ENCODE measurements around the gene CSRNP3. TPM values are rescaled to one million over a fixed set of nuclear protein-coding genes. Genes with fewer than 3 reads are reported as not detected.

Gene CSRNP3
- total RNA-seq, 3 donors from 2014 or later (not counting 1 experiment from before 2014, with no cell fraction given), result not detected

DNA sequence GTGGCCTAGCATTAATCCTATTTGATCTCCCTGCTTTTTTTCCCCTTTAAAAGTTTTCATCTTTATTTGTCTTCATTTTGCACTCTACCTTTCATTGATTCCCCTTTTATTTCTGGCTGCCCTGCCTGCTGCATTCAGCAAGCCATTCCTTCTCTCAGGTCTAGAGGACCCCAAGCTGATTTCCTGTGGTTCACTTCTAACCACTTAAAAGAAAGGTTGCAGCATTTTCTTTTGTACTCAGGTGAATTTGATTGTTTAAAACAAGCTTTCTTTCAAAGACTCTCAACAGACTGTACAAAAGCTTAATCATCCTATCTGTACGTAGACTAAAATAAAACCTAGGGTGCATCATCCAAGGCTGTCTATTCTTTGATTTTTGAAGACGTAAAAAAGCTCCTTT lies 160.3 kb downstream of the CSRNP3 start:
- intact Hi-C loops (cut with micrococcal nuclease), result no loop called here
- Histone ChIP-seq H3K4me3 (ENCODE audit: low read length) (no peak overlapping the region), H3K4me1 (ENCODE audit: control insufficient read depth, insufficient read depth, low read length) (no peaks in the 10 kb centered on the region), H3K27me3 (ENCODE audit: control insufficient read depth, insufficient read depth, low read length) (no peaks in the 10 kb centered on the region), H3K36me3 (ENCODE audit: control insufficient read depth, insufficient read depth, low read length) (no peaks in the 10 kb centered on the region), H3K9me3 (ENCODE audit: control insufficient read depth, insufficient read depth, low read length) (no peaks in the 10 kb centered on the region), H3K27ac (ENCODE audit: low read length) (no peak overlapping the region)
- TF ChIP-seq, protein P1, sequence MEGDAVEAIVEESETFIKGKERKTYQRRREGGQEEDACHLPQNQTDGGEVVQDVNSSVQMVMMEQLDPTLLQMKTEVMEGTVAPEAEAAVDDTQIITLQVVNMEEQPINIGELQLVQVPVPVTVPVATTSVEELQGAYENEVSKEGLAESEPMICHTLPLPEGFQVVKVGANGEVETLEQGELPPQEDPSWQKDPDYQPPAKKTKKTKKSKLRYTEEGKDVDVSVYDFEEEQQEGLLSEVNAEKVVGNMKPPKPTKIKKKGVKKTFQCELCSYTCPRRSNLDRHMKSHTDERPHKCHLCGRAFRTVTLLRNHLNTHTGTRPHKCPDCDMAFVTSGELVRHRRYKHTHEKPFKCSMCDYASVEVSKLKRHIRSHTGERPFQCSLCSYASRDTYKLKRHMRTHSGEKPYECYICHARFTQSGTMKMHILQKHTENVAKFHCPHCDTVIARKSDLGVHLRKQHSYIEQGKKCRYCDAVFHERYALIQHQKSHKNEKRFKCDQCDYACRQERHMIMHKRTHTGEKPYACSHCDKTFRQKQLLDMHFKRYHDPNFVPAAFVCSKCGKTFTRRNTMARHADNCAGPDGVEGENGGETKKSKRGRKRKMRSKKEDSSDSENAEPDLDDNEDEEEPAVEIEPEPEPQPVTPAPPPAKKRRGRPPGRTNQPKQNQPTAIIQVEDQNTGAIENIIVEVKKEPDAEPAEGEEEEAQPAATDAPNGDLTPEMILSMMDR (IDR thresholded peaks at IDR 0.05), result no peak
- ATAC-seq (no peak), DNase-seq (no peak)
- Mint-ChIP-seq H3K36me3 (no peaks in the 10 kb centered on the region), H3K9me3 (no peaks in the 10 kb centered on the region), H3K4me1 (no peaks in the 10 kb centered on the region), H3K27ac (no peak overlapping the region), H3K4me3 (no peak overlapping the region), H3K27me3 (ENCODE audit: low read depth in 2 of 2) (peaks cover 0 to 8% of the 10 kb centered on the region in 2 donors)
- 35% methylated on average over 2 of the region's 2 CpGs for WGBS (ENCODE audit: insufficient coverage)

- 45% methylated on average over 2 of the region's 3 CpGs for WGBS (ENCODE audit: insufficient coverage)
- Histone ChIP-seq H3K4me1 (ENCODE audit: control insufficient read depth, insufficient read depth, low read length) (no peaks in the 10 kb centered on the region), H3K27ac (ENCODE audit: low read length) (no peak overlapping the region), H3K27me3 (ENCODE audit: control insufficient read depth, insufficient read depth, low read length) (no peaks in the 10 kb centered on the region), H3K4me3 (ENCODE audit: low read length) (no peak overlapping the region), H3K9me3 (ENCODE audit: control insufficient read depth, insufficient read depth, low read length) (no peaks in the 10 kb centered on the region), H3K36me3 (ENCODE audit: control insufficient read depth, insufficient read depth, low read length) (no peaks in the 10 kb centered on the region)
- Mint-ChIP-seq H3K9me3 (no peaks in the 10 kb centered on the region), H3K27ac (no peak overlapping the region), H3K4me1 (no peaks in the 10 kb centered on the region), H3K36me3 (no peaks in the 10 kb centered on the region), H3K27me3 (ENCODE audit: low read depth in 2 of 2) (peaks cover 0 to 8% of the 10 kb centered on the region in 2 donors), H3K4me3 (no peak overlapping the region)
- DNase-seq (no peak), ATAC-seq (no peak)
- TF ChIP-seq, protein P1 (IDR thresholded peaks at IDR 0.05), result no peak
- intact Hi-C loops (cut with micrococcal nuclease), result no loop called here
Observed at GRCh38 chr2:165630236-165630635, 160.7 kb downstream of the CSRNP3 start.

GRCh38 chr2:165631089-165631488 lies 161.6 kb downstream of the CSRNP3 start:
- Histone ChIP-seq H3K4me1 (ENCODE audit: control insufficient read depth, insufficient read depth, low read length) (no peaks in the 10 kb centered on the region), H3K36me3 (ENCODE audit: control insufficient read depth, insufficient read depth, low read length) (no peaks in the 10 kb centered on the region), H3K27me3 (ENCODE audit: control insufficient read depth, insufficient read depth, low read length) (no peaks in the 10 kb centered on the region), H3K4me3 (ENCODE audit: low read length) (no peak overlapping the region), H3K9me3 (ENCODE audit: control insufficient read depth, insufficient read depth, low read length) (no peaks in the 10 kb centered on the region), H3K27ac (ENCODE audit: low read length) (no peak overlapping the region)
- DNase-seq, result no peak
- Mint-ChIP-seq H3K27me3 (ENCODE audit: low read depth in 2 of 2) (peaks cover 0 to 8% of the 10 kb centered on the region in 2 donors), H3K9me3 (no peaks in the 10 kb centered on the region), H3K27ac (no peak overlapping the region), H3K4me3 (no peak overlapping the region), H3K4me1 (no peaks in the 10 kb centered on the region), H3K36me3 (no peaks in the 10 kb centered on the region)
- TF ChIP-seq, protein P1 (IDR thresholded peaks at IDR 0.05), result no peak
- ATAC-seq, result no peak
- intact Hi-C loops (cut with micrococcal nuclease), result no loop called here
- WGBS (ENCODE audit: insufficient coverage), result 77% methylated on average over 2 of the region's 4 CpGs

GRCh38 chr2:165632594-165632993 lies 163.1 kb downstream of the CSRNP3 start:
- H3K4me3 ChIP-seq (ENCODE audit: low read length), result no peak overlapping the region
- no peak overlapping the region for H3K27ac ChIP-seq (ENCODE audit: low read length)
- WGBS (ENCODE audit: insufficient coverage), result 60% methylated on average over 1 of the region's 2 CpGs
- intact Hi-C loops (cut with micrococcal nuclease), result no loop called here
- ATAC-seq (no peak), DNase-seq (no peak)
- Mint-ChIP-seq H3K4me3 (no peak overlapping the region), H3K4me1 (no peaks in the 10 kb centered on the region), H3K27me3 (ENCODE audit: low read depth in 2 of 2) (peaks cover 0 to 8% of the 10 kb centered on the region in 2 donors), H3K27ac (no peak overlapping the region), H3K36me3 (no peaks in the 10 kb centered on the region), H3K9me3 (no peaks in the 10 kb centered on the region)
- H3K36me3 ChIP-seq (ENCODE audit: control insufficient read depth, insufficient read depth, low read length), result no peaks in the 10 kb centered on the region
- no peaks in the 10 kb centered on the region for H3K9me3 ChIP-seq (ENCODE audit: control insufficient read depth, insufficient read depth, low read length)
- no peaks in the 10 kb centered on the region for H3K4me1 ChIP-seq (ENCODE audit: control insufficient read depth, insufficient read depth, low read length)
- TF ChIP-seq, protein P1 (IDR thresholded peaks at IDR 0.05), result no peak
- no peaks in the 10 kb centered on the region for H3K27me3 ChIP-seq (ENCODE audit: control insufficient read depth, insufficient read depth, low read length)
